Measurements from ENCODE around the gene CLECL1. TPM values are rescaled to one million over a fixed set of nuclear protein-coding genes. Genes with fewer than 3 reads are reported as not detected.

CLECL1 gene
- total and polyA plus RNA-seq, 2 of the 4 experiments (the other 2 are of a cell fraction) = not detected

DNA sequence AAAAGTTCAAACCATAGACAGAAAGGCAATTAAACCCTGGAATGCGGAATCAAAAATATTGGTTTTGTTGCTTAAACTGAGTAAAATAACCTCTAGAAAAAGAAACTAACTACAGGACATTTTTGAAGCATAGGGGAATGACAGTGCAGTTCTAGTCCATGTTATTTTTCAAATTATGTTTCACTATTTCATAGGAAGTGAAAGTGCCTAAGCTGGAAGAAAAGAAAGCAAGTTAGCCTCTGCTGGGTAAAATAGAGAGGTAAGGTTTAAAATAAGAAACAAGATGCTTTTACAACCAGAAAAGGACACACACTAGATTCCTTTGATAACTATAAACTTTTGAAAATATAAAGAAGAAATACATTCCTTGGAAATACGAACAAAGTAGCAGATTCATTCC is 1.1 kb downstream of the CLECL1 start:
- Histone ChIP-seq H4K8ac (ENCODE audit: low read depth in 2 of 2, low read length in 2 of 2) (no peak overlapping the region), H4K5ac (ENCODE audit: low read depth, low read length) (no peak overlapping the region), H2AFZ (replicated peaks; ENCODE audit: low read length, poor library complexity) (no peak overlapping the region), H3K27me3 (ENCODE audit: control insufficient read depth, insufficient read depth, low read length) (no peaks in the 10 kb centered on the region; the same call in none of the 2 replicates), H3K36me3 (ENCODE audit: control insufficient read depth, insufficient read depth, low read length) (no peaks in the 10 kb centered on the region), H3K4me3 (ENCODE audit: insufficient read depth, low read depth, low read length) (no peak overlapping the region), H2AK9ac (replicated peaks; ENCODE audit: low read depth, low read length, poor library complexity) (no peak overlapping the region), H2BK120ac (ENCODE audit: low read depth, low read length) (no peak overlapping the region), H3K56ac (ENCODE audit: extremely low read depth, insufficient read depth, low read length) (no peak overlapping the region), H2BK5ac (ENCODE audit: low read depth, low read length, poor library complexity, severe bottlenecking) (no peak overlapping the region), H3K79me1 (ENCODE audit: low read depth in 1 of 2, low read length in 2 of 2) (no peaks in the 10 kb centered on the region), H3K14ac (replicated peaks; ENCODE audit: low read depth, low read length) (no peak overlapping the region), H3K18ac (ENCODE audit: low read depth, low read length) (no peak overlapping the region), H2BK20ac (ENCODE audit: low read depth, low read length) (no peak overlapping the region), H3K9me1 (ENCODE audit: insufficient read depth, low read length) (no peaks in the 10 kb centered on the region), H3K9ac (ENCODE audit: low read depth, low read length) (no peak overlapping the region), H2AK5ac (ENCODE audit: low read depth, low read length) (no peak overlapping the region), H3K23ac (ENCODE audit: low read depth, low read length) (no peak overlapping the region), H3K4me1 (ENCODE audit: control insufficient read depth, insufficient read depth, low read length) (no peaks in the 10 kb centered on the region), H3K27ac (ENCODE audit: insufficient read depth, low read length) (no peak overlapping the region), H4K20me1 (ENCODE audit: insufficient read depth, low read length) (no peaks in the 10 kb centered on the region), H3K4me2 (ENCODE audit: low read depth, low read length) (no peak overlapping the region), H4K91ac (ENCODE audit: insufficient read depth, low read depth, low read length) (no peak overlapping the region), H2BK15ac (ENCODE audit: low read depth, low read length) (no peak overlapping the region), H3K4ac (ENCODE audit: low read depth, low read length) (no peak overlapping the region), H3K9me3 (ENCODE audit: control insufficient read depth, insufficient read depth, low read length) (no peaks in the 10 kb centered on the region)
- CTCF ChIA-PET = interaction anchor here (1.9 kb wide), 1 partner anchor 11 kb away, joined by 5 read pairs; no protein-coding TSS in a partner anchor
- no peak for DNase-seq
- POLR2A ChIA-PET (ENCODE audit: unreplicated experiment) = no interaction called here
- TF ChIP-seq NFE2L2 (IDR thresholded peaks at IDR 0.05; ENCODE audit: low read depth, low read length) (no peak), RFX5 (IDR thresholded peaks at IDR 0.05; ENCODE audit: low read depth, low read length) (no peak), MAFK (IDR thresholded peaks at IDR 0.05; ENCODE audit: low read depth, low read length) (no peak), RAD21 (IDR thresholded peaks at IDR 0.05; ENCODE audit: low read length) (no peak), CHD1 (IDR thresholded peaks at IDR 0.05; ENCODE audit: low read depth, low read length) (no peak), SMC3 (IDR thresholded peaks at IDR 0.05; ENCODE audit: low read depth, low read length) (no peak), FOS (IDR thresholded peaks at IDR 0.05; ENCODE audit: low read depth, low read length) (no peak), POLR2A (IDR thresholded peaks at IDR 0.05; ENCODE audit: low read depth, low read length) (no peak)
- TF ChIP-seq, protein P1, sequence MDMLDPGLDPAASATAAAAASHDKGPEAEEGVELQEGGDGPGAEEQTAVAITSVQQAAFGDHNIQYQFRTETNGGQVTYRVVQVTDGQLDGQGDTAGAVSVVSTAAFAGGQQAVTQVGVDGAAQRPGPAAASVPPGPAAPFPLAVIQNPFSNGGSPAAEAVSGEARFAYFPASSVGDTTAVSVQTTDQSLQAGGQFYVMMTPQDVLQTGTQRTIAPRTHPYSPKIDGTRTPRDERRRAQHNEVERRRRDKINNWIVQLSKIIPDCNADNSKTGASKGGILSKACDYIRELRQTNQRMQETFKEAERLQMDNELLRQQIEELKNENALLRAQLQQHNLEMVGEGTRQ (IDR thresholded peaks at IDR 0.05; ENCODE audit: low read depth, low read length) = no peak
- TF ChIP-seq, protein P2, sequence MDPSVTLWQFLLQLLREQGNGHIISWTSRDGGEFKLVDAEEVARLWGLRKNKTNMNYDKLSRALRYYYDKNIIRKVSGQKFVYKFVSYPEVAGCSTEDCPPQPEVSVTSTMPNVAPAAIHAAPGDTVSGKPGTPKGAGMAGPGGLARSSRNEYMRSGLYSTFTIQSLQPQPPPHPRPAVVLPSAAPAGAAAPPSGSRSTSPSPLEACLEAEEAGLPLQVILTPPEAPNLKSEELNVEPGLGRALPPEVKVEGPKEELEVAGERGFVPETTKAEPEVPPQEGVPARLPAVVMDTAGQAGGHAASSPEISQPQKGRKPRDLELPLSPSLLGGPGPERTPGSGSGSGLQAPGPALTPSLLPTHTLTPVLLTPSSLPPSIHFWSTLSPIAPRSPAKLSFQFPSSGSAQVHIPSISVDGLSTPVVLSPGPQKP (IDR thresholded peaks at IDR 0.05; ENCODE audit: borderline replicate concordance, low read depth, low read length) = no peak
- no TSS peak for BruUV-seq (replicated peaks)
- WGBS, 2 experiments (ENCODE audit: extremely low coverage in 2 of 2, insufficient read length in 1 of 2) = no CpG with 5 or more reads among the region's 2 CpGs
- in situ Hi-C loops (cut with MboI; ENCODE audit: low sequenced_read_pairs) (no loop called here), intact Hi-C loops (cut with micrococcal nuclease) (no loop called here), dilution Hi-C loops (cut with HindIII; ENCODE audit: low sequenced_read_pairs, unreplicated experiment) (no loop called here)
- ATAC-seq (ENCODE audit: low read depth) = no peak
